GM23338 (cell line): ENCODE data around the gene HACD2. TPM values are rescaled to one million over a fixed set of nuclear protein-coding genes. Genes with fewer than 3 reads are reported as not detected.

Experiments used
- ATAC-seq: fragments of 200-7000 bp; cut with Tn5 transposase; 3 replicates; pipeline ENCODE4 v1.9.1; 2020
- DNase-seq: peaks from one replicate; pipeline ENCODE4 v3.0.0-alpha.2; 2015; ENCODE audit warnings: low spot score
- H2AFZ ChIP-seq: fragments of 200-600 bp; sonication (generic); 2 replicates; pipeline ENCODE4 v1.8.0; 2016; ENCODE audit warnings: antibody characterized with exemption, mild to moderate bottlenecking, moderate library complexity
- H3F3A ChIP-seq: fragments of 200-600 bp; sonication (generic); replicated peaks from 2 replicates; pipeline ENCODE4 v1.8.0; 2017; ENCODE audit warnings: antibody characterized with exemption, mixed run types, low read depth
- H3K27ac ChIP-seq: fragments of 200-600 bp; sonication (generic); 2 replicates; pipeline ENCODE4 v1.6.1; 2016; ENCODE audit warnings: low read depth
- H3K27me3 ChIP-seq: fragments of 200-600 bp; sonication (generic); 2 replicates; pipeline ENCODE4 v1.8.0; 2016; ENCODE audit warnings: mild to moderate bottlenecking, mixed run types, moderate library complexity; ENCODE audit not compliant: insufficient read depth
- H3K36me3 ChIP-seq: fragments of 200-600 bp; sonication (generic); 2 replicates; pipeline ENCODE4 v1.8.0; 2016; ENCODE audit warnings: mild to moderate bottlenecking; ENCODE audit not compliant: insufficient read depth
- H3K4me1 ChIP-seq: fragments of 200-600 bp; sonication (generic); 2 replicates; pipeline ENCODE4 v1.8.0; 2016; ENCODE audit warnings: mild to moderate bottlenecking, moderate library complexity; ENCODE audit not compliant: insufficient read depth
- H3K4me2 ChIP-seq: fragments of 200-600 bp; sonication (generic); 2 replicates; pipeline ENCODE4 v1.7.1; 2017; ENCODE audit warnings: mixed run types
- H3K4me3 ChIP-seq: fragments of 200-600 bp; sonication (generic); 2 replicates; pipeline ENCODE4 v1.6.1; 2016; ENCODE audit warnings: mixed run types
- H3K79me2 ChIP-seq: fragments of 200-600 bp; sonication (generic); replicated peaks from 2 replicates; pipeline ENCODE4 v1.8.0; 2017; ENCODE audit warnings: mild to moderate bottlenecking; ENCODE audit not compliant: insufficient read depth
- H3K9me2 ChIP-seq: fragments of 200-600 bp; sonication (generic); 2 replicates; pipeline ENCODE4 v1.8.0; 2017; ENCODE audit not compliant: insufficient read depth
- H4K20me1 ChIP-seq: fragments of 200-600 bp; sonication (generic); replicated peaks from 2 replicates; pipeline ENCODE4 v1.8.0; 2017; ENCODE audit warnings: mild to moderate bottlenecking; ENCODE audit not compliant: insufficient read depth
- H3K27ac Mint-ChIP-seq: 2 replicates; pipeline ENCODE4 v1.8.0; 2020; ENCODE audit warnings: inconsistent platforms, mild to moderate bottlenecking, moderate library complexity, mixed read lengths
- H3K27me3 Mint-ChIP-seq: 3 replicates; pipeline ENCODE4 v1.8.0; 2022; ENCODE audit warnings: low read depth, mild to moderate bottlenecking, moderate library complexity, mixed read lengths, inconsistent platforms; ENCODE audit not compliant: insufficient read depth, poor library complexity
- H3K36me3 Mint-ChIP-seq: 3 replicates; pipeline ENCODE4 v1.8.0; 2021; ENCODE audit warnings: low read depth, mild to moderate bottlenecking, inconsistent platforms, moderate library complexity, mixed read lengths
- H3K4me1 Mint-ChIP-seq: 3 replicates; pipeline ENCODE4 v1.8.0; 2020; ENCODE audit warnings: mild to moderate bottlenecking, inconsistent platforms, mixed read lengths
- H3K4me3 Mint-ChIP-seq: 3 replicates; pipeline ENCODE4 v1.8.0; 2021; ENCODE audit warnings: moderate library complexity, mild to moderate bottlenecking, inconsistent platforms, mixed read lengths
- H3K9me3 Mint-ChIP-seq: 3 replicates; pipeline ENCODE4 v1.8.0; 2020; ENCODE audit warnings: moderate library complexity, mild to moderate bottlenecking, inconsistent platforms, mixed read lengths
- CTCF ChIP-seq, 2 experiments: fragments of 200-600 bp in 1 of 2; sonication (generic) in 1 of 2; conservative IDR thresholded peaks; 2 replicates each; pipeline versions ENCODE4 v1.5.1 to v1.6.1; 2016 to 2017; ENCODE audit warnings: antibody characterized with exemption in 2 of 2, low read depth in 2 of 2, mild to moderate bottlenecking in 2 of 2, moderate library complexity in 1 of 2
- NANOG ChIP-seq: IDR thresholded peaks from 2 replicates; pipeline ENCODE4 v1.6.1; 2016; ENCODE audit warnings: antibody characterized with exemption, borderline replicate concordance
- REST ChIP-seq: IDR thresholded peaks from one replicate; pipeline ENCODE4 v1.6.1; 2018; ENCODE audit warnings: antibody characterized with exemption; ENCODE audit not compliant: unreplicated experiment
- STAT1 ChIP-seq: IDR thresholded peaks from one replicate; pipeline ENCODE4 v1.6.1; 2016; ENCODE audit warnings: antibody characterized with exemption; ENCODE audit not compliant: unreplicated experiment
- ZNF462 ChIP-seq: fragments of 250-450 bp; sonication (Bioruptor Pico); IDR thresholded peaks from 2 replicates; pipeline ENCODE4 v1.5.0; 2020; ENCODE audit warnings: mild to moderate bottlenecking, moderate library complexity
- polyA plus RNA-seq: library from polyadenylated mRNA; unstranded; fragments of >200 nt; fragmentation: Nextera tagmentation; extraction: Ambion mirVana; gene quantifications from 2 replicates; pipeline ENCODE4 v1.2.1, GENCODE V29; 2016
- total RNA-seq: library from RNA; depleted of rRNA; stranded (reverse); fragments of >200 nt; shearing (Covaris generic); gene quantifications from 2 replicates; pipeline ENCODE4 v1.2.3, GENCODE V29; 2014

HACD2 gene
- total and polyA plus RNA-seq, 2 experiments from 2014 or later = 13.4 to 31.5 TPM

- TF ChIP-seq ZNF462 (CRISPR knock-in tag) = no peak
- TF ChIP-seq NANOG = no peak
- TF ChIP-seq STAT1 = no peak
Observed at GRCh38 chr3:123518892-123519485, 65.9 kb downstream of the HACD2 start (continued).

GRCh38 chr3:123511726-123512125, 73.1 kb downstream of the HACD2 start:
- peaks cover 6% of the 10 kb centered on the region for H4K20me1 ChIP-seq
- no peaks in the 10 kb centered on the region for H3K79me2 ChIP-seq
- Mint-ChIP-seq H3K4me1 (peaks cover 9% of the 10 kb centered on the region), H3K27me3 (peaks cover 4% of the 10 kb centered on the region), H3K27ac (no peak overlapping the region), H3K4me3 (no peak overlapping the region), H3K36me3 (peaks cover 14% of the 10 kb centered on the region; the same call in 2 of the 3 replicates), H3K9me3 (no peaks in the 10 kb centered on the region)
- H2AFZ ChIP-seq = no peak overlapping the region
- no peaks in the 10 kb centered on the region for H3K27me3 ChIP-seq
- peak overlapping the region; percentile 58 for H3K4me2 ChIP-seq
- peaks cover 11% of the 10 kb centered on the region; the same call in 1 of the 2 replicates for H3K4me1 ChIP-seq
- no peak overlapping the region; the same call in 1 of the 2 replicates for H3K4me3 ChIP-seq
- ATAC-seq (peak; percentile 80), DNase-seq (peak; percentile 35)
- H3F3A ChIP-seq = no peaks in the 10 kb centered on the region
- no peaks in the 10 kb centered on the region for H3K36me3 ChIP-seq
- no peak overlapping the region for H3K27ac ChIP-seq
- H3K9me2 ChIP-seq = no peaks in the 10 kb centered on the region
- TF ChIP-seq NANOG = no peak
- no peak for TF ChIP-seq REST
- no peak for TF ChIP-seq STAT1
- TF ChIP-seq CTCF (conservative IDR thresholded peaks at IDR 0.05; ENCODE audit: low read depth in 2 of 2) = no peak
